Upper lobe of left lung (tissue), 4 donors: Measurements from ENCODE around the gene OR51A7.

Experiments
- CTCF ChIP-seq, 6 experiments: fragments of 450-650 bp in 4 of 6; fragments of 200-600 bp in 2 of 6; sonication (generic) in 2 of 6; IDR thresholded peaks; one replicate each; pipeline ENCODE4 v1.5.1; 2016 to 2019; ENCODE audit warnings: antibody characterized with exemption in 6 of 6
- POLR2AphosphoS5 ChIP-seq, 2 donors: sonication (generic); formaldehyde crosslinking; IDR thresholded peaks; one replicate each; pipeline ENCODE4 v1.5.1; 2017; ENCODE audit warnings: antibody characterized with exemption in 2 of 2

- TF ChIP-seq CTCF (IDR thresholded peaks at IDR 0.05) (no peak), POLR2AphosphoS5 (IDR thresholded peaks at IDR 0.05) (no peak)
These were observed 29.2 kb downstream of the OR51A7 start for GRCh38 chr11:4932751-4933150.
